NOMO-1 (cell line): ENCODE data around the gene BMPR1B.

Experiments
- DNase-seq, 2 experiments: peaks; one replicate each; lab custom pipeline; 2025; ENCODE audit not compliant: unreplicated experiment in 2 of 2; lab: John Stamatoyannopoulos, UW

BMPR1B gene

GRCh38 chr4:94757192-94758140 lies at the start of gene BMPR1B:
TSS of gene BMPR1B (plus strand) at chr4:94757955. CDS start at chr4:95104425, 346,470 bp downstream.
- DNase-seq, result no peak

GRCh38 chr4:94711635-94712034 lies 46.1 kb upstream of the BMPR1B start:
- no peak for DNase-seq

- DNase-seq, result no peak
Observed at GRCh38 chr4:94714365-94715160, 43.2 kb upstream of the BMPR1B start.

- DNase-seq, result no peak
Observed at GRCh38 chr4:94715726-94716125, 42.0 kb upstream of the BMPR1B start.

- DNase-seq, result no peak
Observed at GRCh38 chr4:94721310-94721709, 36.4 kb upstream of the BMPR1B start.

- DNase-seq, result no peak
Observed at GRCh38 chr4:94722270-94722669, 35.5 kb upstream of the BMPR1B start.

- DNase-seq, result peak in 1 of 2 experiments; percentile 28
Observed at GRCh38 chr4:94722748-94723147, 35.0 kb upstream of the BMPR1B start.

GRCh38 chr4:94724016-94724790 lies 33.6 kb upstream of the BMPR1B start:
- no peak for DNase-seq

- no peak for DNase-seq
Observed at GRCh38 chr4:94726524-94727123, 31.1 kb upstream of the BMPR1B start.

GRCh38 chr4:94728056-94728766 lies 29.5 kb upstream of the BMPR1B start:
- no peak for DNase-seq

- no peak for DNase-seq
Observed at GRCh38 chr4:94732358-94732698, 25.4 kb upstream of the BMPR1B start.

GRCh38 chr4:94739741-94740140 lies 18.0 kb upstream of the BMPR1B start:
- no peak for DNase-seq

GRCh38 chr4:94741304-94741703 lies 16.5 kb upstream of the BMPR1B start:
- no peak for DNase-seq

GRCh38 chr4:94743838-94744237 lies 13.9 kb upstream of the BMPR1B start:
- DNase-seq, result no peak

- no peak for DNase-seq
Observed at GRCh38 chr4:94744850-94745249, 12.9 kb upstream of the BMPR1B start.

GRCh38 chr4:94746746-94747145 lies 11.0 kb upstream of the BMPR1B start:
- no peak for DNase-seq

- no peak for DNase-seq
Observed at GRCh38 chr4:94758141-94758699, 465 bp downstream of the BMPR1B start.

GRCh38 chr4:94758700-94759399 lies 1.1 kb downstream of the BMPR1B start:
- no peak for DNase-seq

GRCh38 chr4:94759767-94760211 lies 2.0 kb downstream of the BMPR1B start:
- DNase-seq, result no peak
